HFF-Myc (cell line): ENCODE measurements around the gene CCDC28B.

Experiments used
- DNase-seq: peaks from one replicate; pipeline ENCODE4 v3.0.0-alpha.2; 2011; ENCODE audit warnings: low read depth; ENCODE audit errors: extremely low read depth
- H3K4me3 ChIP-seq: replicated peaks from 2 replicates; pipeline ENCODE4 v1.5.1; 2011; ENCODE audit warnings: low read depth, mild to moderate bottlenecking, control low read depth, low read length
- CTCF ChIP-seq: IDR thresholded peaks from 2 replicates; pipeline ENCODE4 v1.5.1; 2012; ENCODE audit warnings: mild to moderate bottlenecking, low read depth, low read length, control low read depth; ENCODE audit errors: missing control alignments

The CCDC28B gene

GRCh38 chr1:32234792-32235191, 34.4 kb downstream of the CCDC28B start:
- H3K4me3 ChIP-seq, result no peak overlapping the region
- TF ChIP-seq CTCF, result no peak
- DNase-seq, result no peak

- DNase-seq, result no peak
- H3K4me3 ChIP-seq, result no peak overlapping the region
- no peak for TF ChIP-seq CTCF
Measured at GRCh38 chr1:32239337-32239736, 38.9 kb downstream of the CCDC28B start.

GRCh38 chr1:32239790-32240139, 39.4 kb downstream of the CCDC28B start:
- H3K4me3 ChIP-seq, result peak overlapping the region; percentile 53
- TF ChIP-seq CTCF, result no peak
- no peak for DNase-seq

GRCh38 chr1:32240140-32240951, 40.0 kb downstream of the CCDC28B start:
- no peak for TF ChIP-seq CTCF
- no peak for DNase-seq
- peak overlapping the region; percentile 53 for H3K4me3 ChIP-seq

GRCh38 chr1:32241001-32241763, 40.8 kb downstream of the CCDC28B start:
- no peak for TF ChIP-seq CTCF
- H3K4me3 ChIP-seq, result peak overlapping the region; percentile 53
- DNase-seq, result no peak

- no peak for TF ChIP-seq CTCF
- DNase-seq, result no peak
- no peak overlapping the region for H3K4me3 ChIP-seq
Measured at GRCh38 chr1:32242341-32242851, 42.0 kb downstream of the CCDC28B start.
